Calu3 (cell line): ENCODE data around the gene SPATS2L. TPM values are rescaled to one million over a fixed set of nuclear protein-coding genes. Genes with fewer than 3 reads are reported as not detected.

Experiments
- BruUV-seq: library from RNA; stranded (reverse); fragments of 400-500 nt; replicated peaks from 2 replicates; lab custom pipeline; 2021; lab: Mats Ljungman, UMichigan
- CTCF ChIA-PET: fragments of 300-600 bp; sonication (Branson Sonifier 250); formaldehyde crosslinking; loops from one replicate; lab custom pipeline; 2022; ENCODE audit warnings: antibody characterized with exemption; lab: Charles Lee
- DNase-seq: peaks from one replicate; pipeline ENCODE4 v3.0.0; 2022
- H3K27ac Mint-ChIP-seq: one replicate; pipeline ENCODE4 v1.8.0; 2022; ENCODE audit warnings: mixed read lengths; ENCODE audit not compliant: unreplicated experiment
- H3K27me3 Mint-ChIP-seq: one replicate; pipeline ENCODE4 v1.8.0; 2022; ENCODE audit warnings: mixed read lengths; ENCODE audit not compliant: unreplicated experiment
- H3K36me3 Mint-ChIP-seq: one replicate; pipeline ENCODE4 v1.8.0; 2022; ENCODE audit warnings: mild to moderate bottlenecking, moderate library complexity, mixed read lengths; ENCODE audit not compliant: insufficient read depth, unreplicated experiment
- H3K4me1 Mint-ChIP-seq: one replicate; pipeline ENCODE4 v1.8.0; 2022; ENCODE audit warnings: mild to moderate bottlenecking, low read depth, mixed read lengths; ENCODE audit not compliant: unreplicated experiment
- H3K4me3 Mint-ChIP-seq: one replicate; pipeline ENCODE4 v1.8.0; 2022; ENCODE audit warnings: mild to moderate bottlenecking, low read depth, moderate library complexity, mixed read lengths; ENCODE audit not compliant: unreplicated experiment
- H3K9me3 Mint-ChIP-seq: one replicate; pipeline ENCODE4 v1.8.0; 2022; ENCODE audit warnings: low read depth, mixed read lengths; ENCODE audit not compliant: unreplicated experiment
- CTCF ChIP-seq: fragments of 200-600 bp; IDR thresholded peaks from one replicate; pipeline ENCODE4 v1.8.0; 2022; ENCODE audit warnings: antibody characterized with exemption; ENCODE audit not compliant: unreplicated experiment
- intact Hi-C: fragments of 100-400 bp; cut with micrococcal nuclease; formaldehyde crosslinking; loops from one replicate; pipeline ENCODE4 v1.10.0; 2022; ENCODE audit not compliant: unreplicated experiment
- total RNA-seq: library from RNA; stranded (reverse); gene quantifications from 2 replicates; pipeline ENCODE4 v1.2.3, GENCODE V29; 2022

Gene SPATS2L
- total RNA-seq, 1 experiment from 2014 or later: 378 TPM

- DNase-seq: no peak
These were observed 11.5 kb downstream of the SPATS2L start for GRCh38 chr2:200317975-200318374.

GRCh38 chr2:200318940-200319435 is 12.5 kb downstream of the SPATS2L start:
- H3K27ac Mint-ChIP-seq: peak overlapping the region; percentile 60
- BruUV-seq: no TSS peak
- peaks cover 84% of the 10 kb centered on the region for H3K4me1 Mint-ChIP-seq
- no peaks in the 10 kb centered on the region for H3K27me3 Mint-ChIP-seq
- peak overlapping the region; percentile 36 for H3K4me3 Mint-ChIP-seq
- CTCF ChIA-PET: interaction anchor here (0.7 to 1.4 kb wide), 6 partner anchors 16 to 1194 kb away, joined by 4 to 10 read pairs (median 4); no protein-coding TSS in a partner anchor
- TF ChIP-seq CTCF: no peak
- no peak for DNase-seq
- no peaks in the 10 kb centered on the region for H3K9me3 Mint-ChIP-seq
- H3K36me3 Mint-ChIP-seq: peaks cover 17% of the 10 kb centered on the region
- intact Hi-C loops: no loop called here

More at GRCh38 chr2:200317975-200318374, 11.5 kb downstream of the SPATS2L start:
- no TSS peak for BruUV-seq
- H3K9me3 Mint-ChIP-seq: no peaks in the 10 kb centered on the region
- CTCF ChIA-PET: interaction anchor here (0.6 kb wide), 1 partner anchor 23 kb away, joined by 3 read pairs; no protein-coding TSS in a partner anchor
- TF ChIP-seq CTCF: no peak
- peak overlapping the region; percentile 60 for H3K27ac Mint-ChIP-seq
- intact Hi-C loops: no loop called here
- H3K27me3 Mint-ChIP-seq: no peaks in the 10 kb centered on the region
- H3K4me3 Mint-ChIP-seq: peak overlapping the region; percentile 36
- peaks cover 85% of the 10 kb centered on the region for H3K4me1 Mint-ChIP-seq
- H3K36me3 Mint-ChIP-seq: peaks cover 16% of the 10 kb centered on the region

- no TSS peak for BruUV-seq
- DNase-seq: no peak
- Mint-ChIP-seq H3K27me3 (no peaks in the 10 kb centered on the region), H3K27ac (peak overlapping the region; percentile 60), H3K9me3 (no peaks in the 10 kb centered on the region), H3K36me3 (peaks cover 23% of the 10 kb centered on the region), H3K4me3 (no peak overlapping the region), H3K4me1 (peaks cover 84% of the 10 kb centered on the region)
- intact Hi-C loops: loop anchor here (2.0 kb wide), 1 partner anchor 57 kb away; no protein-coding TSS in a partner anchor
- no peak for TF ChIP-seq CTCF
- CTCF ChIA-PET: interaction anchor here (0.7 to 1.4 kb wide), 8 partner anchors 11 to 1193 kb away, joined by 3 to 10 read pairs (median 4); no protein-coding TSS in a partner anchor
These were observed 13.2 kb downstream of the SPATS2L start for GRCh38 chr2:200319548-200320337.

GRCh38 chr2:200320344-200320743 is 13.9 kb downstream of the SPATS2L start:
- no peak for TF ChIP-seq CTCF
- Mint-ChIP-seq H3K36me3 (peaks cover 23% of the 10 kb centered on the region), H3K27ac (peak overlapping the region; percentile 60), H3K4me1 (peaks cover 79% of the 10 kb centered on the region), H3K27me3 (no peaks in the 10 kb centered on the region), H3K9me3 (no peaks in the 10 kb centered on the region), H3K4me3 (no peak overlapping the region)
- intact Hi-C loops: loop anchor here (2.0 kb wide), 1 partner anchor 56 kb away; no protein-coding TSS in a partner anchor
- CTCF ChIA-PET: interaction anchor here (1.0 to 1.4 kb wide), 6 partner anchors 10 to 88 kb away, joined by 3 to 4 read pairs (median 4); no protein-coding TSS in a partner anchor
- no TSS peak for BruUV-seq
- DNase-seq: no peak
